ENCODE data around the gene MDM2.
"Not testable (repeated sequence)": the region's sequence is repeated elsewhere in the genome, so short reads cannot be mapped to it uniquely, and the experiment has no call there.

MDM2 gene

GRCh38 chr12:68786929-68787328 lies 21.0 kb upstream of the MDM2 start:
- DNase-seq: no peak

DNA sequence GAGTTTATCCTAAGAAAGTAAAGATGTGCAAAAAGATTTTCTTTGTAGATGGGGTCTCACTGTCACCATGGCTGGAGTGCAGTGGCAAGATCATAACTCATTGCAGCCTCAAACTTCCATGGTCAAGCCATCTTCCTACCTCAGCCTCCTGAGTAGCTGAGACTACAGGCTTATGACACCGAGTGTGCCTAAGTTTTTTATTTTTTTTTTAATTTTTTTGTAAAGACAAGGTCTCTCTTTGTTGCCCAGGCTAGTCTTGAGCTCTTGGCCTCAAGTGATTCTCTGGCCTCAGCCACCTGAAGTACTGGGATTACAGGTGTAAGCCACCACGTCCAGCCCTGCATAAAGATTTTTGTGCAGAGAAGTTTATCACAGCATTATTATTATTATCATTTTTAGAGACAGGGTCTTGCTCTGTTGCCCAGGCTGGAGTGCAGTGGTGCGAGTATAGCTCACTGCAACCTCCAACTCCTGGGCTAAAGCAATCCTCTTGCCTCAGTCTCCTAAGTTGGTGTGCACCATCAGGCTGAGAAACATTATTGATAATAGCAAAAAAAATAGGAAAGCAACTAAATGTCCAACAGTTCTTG lies 19.3 kb upstream of the MDM2 start:
- no peak for DNase-seq

GRCh38 chr12:68789144-68789878 lies 18.7 kb upstream of the MDM2 start:
- DNase-seq: no peak

DNA sequence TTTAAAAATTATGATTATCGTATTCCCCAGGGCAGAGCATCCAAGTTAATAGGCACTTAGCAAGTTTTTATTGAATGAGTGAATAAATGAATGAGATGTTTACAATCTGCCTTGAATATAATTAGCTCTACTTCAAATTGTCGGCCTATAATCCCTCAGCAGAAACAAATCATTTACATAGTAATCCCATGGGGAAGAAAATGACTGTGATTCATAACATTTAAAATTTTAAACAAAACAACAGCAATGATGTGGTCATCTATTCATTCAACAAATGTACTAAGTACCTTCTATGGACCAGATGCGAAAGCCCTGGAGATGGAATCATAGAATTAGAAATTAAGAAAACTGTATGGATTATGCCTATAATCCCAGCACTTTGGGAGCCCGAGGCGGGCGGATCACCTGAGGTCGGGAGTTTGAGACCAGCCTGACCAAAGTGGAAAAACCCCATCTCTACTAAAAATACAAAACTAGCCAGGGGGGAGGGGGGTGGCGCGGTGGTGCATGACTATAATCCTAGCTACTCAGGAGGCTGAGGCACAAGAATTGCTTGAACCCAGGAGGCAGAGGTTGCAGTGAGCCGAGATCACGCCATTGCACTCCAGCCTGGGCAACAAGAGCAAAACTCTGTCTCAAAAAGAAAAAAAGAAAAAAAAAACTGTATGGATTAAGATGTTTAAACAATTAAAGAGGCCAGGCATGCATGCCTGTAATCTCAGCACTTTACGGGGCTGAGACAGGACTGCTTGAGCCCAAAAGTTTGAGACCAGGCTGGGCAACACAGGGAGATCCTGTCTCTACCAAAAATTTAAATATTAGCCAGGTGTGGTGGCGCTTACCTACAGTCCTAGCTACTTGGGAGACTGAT lies 17.7 kb upstream of the MDM2 start:
- no peak for DNase-seq

- DNase-seq: no peak
Observed at GRCh38 chr12:68790952-68791234, 17.1 kb upstream of the MDM2 start.

DNA sequence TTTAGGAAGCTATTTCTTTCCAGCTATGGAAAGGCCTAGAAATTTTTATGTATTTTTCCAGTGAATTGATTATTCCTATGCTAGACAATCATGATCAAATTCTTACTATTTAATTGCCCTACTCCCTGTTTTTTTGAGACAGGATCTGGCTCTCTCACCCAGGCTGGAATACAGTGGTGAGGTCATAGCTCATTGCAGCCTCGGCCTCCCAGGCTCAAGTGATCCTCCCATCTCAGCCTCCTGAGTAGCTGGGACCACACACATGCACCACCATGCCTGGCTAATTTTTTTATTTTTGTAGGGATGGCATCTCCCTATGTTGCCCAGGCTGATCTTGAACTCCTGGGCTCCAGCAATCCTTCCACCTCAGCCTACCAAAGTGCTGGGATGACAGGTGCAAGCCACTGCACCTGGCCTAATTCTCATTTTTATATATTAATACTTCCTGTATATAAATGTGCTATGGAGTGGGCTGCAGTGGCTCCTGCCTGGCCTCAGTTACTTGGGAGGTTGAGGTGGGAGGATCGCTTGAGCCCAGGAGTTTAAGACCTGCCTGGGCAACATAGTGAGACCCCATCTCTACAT lies 16.0 kb upstream of the MDM2 start:
- no peak for DNase-seq

DNA sequence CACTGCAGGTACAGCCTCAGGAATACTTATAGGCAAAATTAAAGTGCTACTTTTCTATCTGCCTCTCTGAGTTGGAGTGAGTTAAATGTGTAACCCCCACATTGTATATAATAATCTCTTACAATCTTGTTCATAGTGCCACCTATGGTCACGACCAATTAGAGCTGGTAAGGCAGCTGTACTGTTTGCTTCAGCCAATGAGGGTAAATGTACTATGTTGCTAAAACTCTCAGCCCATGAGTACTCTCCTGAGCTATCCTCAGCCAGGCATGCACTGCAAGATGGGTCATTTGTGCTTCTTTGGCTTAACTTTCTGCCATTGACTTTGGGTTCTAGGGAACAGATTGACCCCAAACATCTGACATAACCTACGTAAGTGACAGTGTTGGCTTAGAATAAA lies 15.0 kb upstream of the MDM2 start:
- DNase-seq: no peak

DNA sequence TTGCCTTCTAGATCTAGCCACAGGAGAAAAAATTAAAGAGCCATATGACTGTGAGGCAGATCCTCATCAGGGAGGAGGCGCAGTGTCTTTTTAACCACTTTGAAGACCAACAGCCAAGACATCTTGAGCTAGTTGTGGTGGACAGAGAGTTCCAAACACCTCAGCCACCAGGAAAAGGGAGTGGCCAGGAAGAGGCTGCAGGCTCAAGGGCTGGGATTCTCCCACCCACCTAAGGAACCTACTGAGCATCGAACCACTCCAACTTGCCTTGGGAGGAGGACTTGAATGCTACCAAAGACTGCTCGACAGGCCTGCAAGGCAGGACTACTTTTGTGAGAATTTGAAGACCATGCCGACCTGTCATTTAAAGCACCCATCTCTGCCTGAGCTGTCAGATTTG lies 14.5 kb upstream of the MDM2 start:
- DNase-seq: no peak

DNA sequence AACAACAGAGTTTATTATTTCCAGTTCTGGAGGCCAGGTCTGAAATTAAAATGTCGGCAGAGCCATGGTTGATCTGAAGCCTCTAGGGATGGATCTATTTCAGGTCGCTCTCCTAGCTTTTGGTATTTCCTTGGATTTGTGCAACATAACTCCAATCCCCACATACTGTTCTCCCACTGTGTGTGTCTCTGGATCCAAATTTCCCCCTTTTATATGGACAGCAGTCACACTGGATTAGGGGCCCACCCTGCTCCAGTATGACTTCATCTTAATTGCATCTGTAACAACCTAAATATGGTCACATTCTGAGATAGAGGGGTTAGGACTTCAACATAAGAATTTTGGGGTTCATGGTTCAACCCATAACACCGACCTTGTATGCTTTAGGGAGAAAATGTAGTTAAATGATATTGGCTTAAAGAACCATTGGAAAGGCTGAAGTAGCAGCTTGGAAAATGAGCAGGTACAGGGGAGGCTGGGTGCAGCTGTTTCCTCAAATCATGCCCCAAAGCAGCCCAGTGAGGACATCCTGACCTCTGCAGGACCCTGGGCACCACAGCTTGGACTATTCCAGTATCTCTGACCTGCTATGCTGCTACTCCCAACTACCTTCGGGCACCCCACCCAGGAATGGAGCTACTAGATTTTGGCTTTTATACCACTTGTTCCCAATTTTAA lies 13.9 kb upstream of the MDM2 start:
- no peak for DNase-seq

DNA sequence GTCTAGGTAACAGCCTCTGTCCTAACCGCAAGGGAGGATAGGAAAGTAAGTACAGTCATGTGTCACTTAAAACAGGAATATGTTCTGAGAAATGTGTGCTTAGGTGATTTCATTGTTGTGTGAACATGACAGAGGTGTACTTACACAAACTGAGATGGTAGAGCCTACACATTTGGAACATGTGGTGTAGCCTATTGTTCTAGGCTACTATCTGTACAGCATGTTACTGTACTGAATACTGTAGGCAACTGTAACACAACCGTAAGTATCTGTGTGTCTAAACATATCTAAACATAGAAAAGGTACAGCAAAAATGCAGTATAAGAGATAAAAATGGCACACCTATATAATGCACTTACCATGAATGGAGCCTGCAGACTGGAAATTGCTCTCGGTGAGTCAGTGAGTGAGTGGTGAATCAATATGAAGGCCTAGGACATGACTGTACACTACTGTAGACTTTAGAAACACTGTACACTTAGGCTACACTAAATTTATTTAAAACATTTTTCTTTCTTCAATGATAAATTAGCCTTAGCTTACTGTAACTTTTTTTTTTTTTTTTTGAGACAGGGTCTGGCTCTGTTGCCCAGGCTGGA lies 13.2 kb upstream of the MDM2 start:
- no peak for DNase-seq

- no peak for DNase-seq
Observed at GRCh38 chr12:68796399-68796798, 11.6 kb upstream of the MDM2 start.

GRCh38 chr12:68798882-68799234 lies 9.1 kb upstream of the MDM2 start:
- DNase-seq: no peak

DNA sequence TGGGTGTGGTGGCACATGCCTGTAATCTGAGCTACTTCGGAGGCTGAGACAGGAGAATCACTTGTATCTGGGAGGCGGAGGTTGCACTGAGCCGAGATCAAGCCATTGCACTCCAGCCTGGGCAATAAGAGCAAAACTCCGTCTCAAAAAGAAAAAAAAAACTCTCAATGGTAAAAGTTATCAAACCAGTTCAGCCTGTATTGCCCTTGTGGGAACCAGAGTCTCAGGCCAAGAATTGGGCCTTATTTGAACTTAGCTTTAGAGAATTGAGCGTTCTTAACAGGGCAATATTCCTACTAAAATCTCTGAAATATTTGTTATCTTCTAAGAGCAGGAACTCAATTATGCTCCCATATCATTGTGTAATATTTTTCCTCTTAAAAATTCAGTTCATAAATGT lies 7.7 kb upstream of the MDM2 start:
- DNase-seq: no peak

DNA sequence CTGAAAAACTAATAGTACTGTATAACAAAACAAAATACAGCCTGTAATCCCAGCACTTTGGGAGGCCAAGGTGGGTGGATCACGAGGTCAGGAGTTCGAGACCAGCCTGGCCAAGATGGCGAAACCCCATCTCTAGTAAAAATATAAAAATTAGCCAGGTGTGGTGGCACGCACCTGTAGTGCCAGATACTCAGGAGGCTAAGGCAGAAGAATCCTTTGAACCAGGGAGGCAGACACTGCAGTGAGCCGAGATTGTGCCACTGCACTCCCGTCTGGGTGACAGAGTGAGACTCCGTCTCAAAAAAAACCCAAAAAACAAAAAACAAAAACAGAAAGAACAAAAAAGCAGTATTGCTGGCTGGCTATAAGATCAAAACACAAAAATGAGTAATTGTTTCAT lies 6.9 kb upstream of the MDM2 start:
- DNase-seq: not testable (repeated sequence)

DNA sequence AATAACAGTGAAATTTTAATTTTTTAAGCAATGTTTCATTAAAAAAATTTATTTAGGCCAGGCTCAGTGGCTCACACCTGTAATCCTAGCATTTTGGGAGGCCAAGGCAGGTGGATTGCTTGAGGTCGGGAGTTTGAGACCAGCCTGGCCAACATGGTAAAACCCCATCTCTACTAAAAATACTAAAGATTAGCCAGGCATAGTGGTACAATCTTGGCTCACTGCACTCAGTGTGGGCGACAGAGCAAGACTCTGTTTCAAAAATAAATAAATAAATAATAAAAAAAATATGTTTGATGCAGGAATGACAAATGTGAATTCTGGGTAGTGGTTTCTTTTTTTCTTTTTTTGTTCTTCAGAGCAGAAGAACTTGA lies 5.6 kb upstream of the MDM2 start:
- DNase-seq: not testable (repeated sequence)

DNA sequence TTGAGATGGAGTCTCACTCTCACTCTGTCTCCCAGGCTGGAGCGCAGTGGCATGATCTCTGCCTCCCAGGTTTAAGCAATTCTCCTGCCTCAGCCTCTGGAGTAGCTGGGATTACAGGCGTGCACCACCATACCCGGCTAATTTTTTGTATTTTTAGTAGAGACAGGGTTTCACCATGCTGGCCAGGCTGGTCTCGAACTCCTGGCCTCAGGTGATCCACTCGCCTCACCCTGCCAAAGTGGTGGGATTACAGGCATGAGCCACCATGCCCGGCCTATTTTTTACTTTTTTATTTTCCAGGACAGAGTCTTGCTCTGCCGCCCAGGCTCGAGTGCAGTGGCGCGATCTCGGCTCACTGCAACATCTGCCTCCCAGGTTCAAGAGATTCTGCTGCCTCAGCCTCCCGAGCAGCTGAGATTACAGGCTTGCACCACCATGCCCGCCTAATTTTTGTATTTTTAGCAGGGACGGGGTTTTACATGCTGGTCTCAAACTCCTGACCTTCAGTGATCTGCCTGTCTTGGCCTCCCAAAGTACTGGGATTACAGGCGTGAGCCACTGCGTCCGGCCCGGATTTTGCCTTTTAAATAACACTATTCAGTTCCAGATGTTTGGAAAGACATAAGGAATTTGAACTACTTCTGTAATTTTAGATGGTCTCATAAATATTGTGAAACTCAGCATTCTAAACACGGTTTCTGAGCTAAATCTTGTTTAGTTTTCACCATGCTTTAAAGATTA lies 4.9 kb upstream of the MDM2 start:
- DNase-seq: not testable (repeated sequence)

DNA sequence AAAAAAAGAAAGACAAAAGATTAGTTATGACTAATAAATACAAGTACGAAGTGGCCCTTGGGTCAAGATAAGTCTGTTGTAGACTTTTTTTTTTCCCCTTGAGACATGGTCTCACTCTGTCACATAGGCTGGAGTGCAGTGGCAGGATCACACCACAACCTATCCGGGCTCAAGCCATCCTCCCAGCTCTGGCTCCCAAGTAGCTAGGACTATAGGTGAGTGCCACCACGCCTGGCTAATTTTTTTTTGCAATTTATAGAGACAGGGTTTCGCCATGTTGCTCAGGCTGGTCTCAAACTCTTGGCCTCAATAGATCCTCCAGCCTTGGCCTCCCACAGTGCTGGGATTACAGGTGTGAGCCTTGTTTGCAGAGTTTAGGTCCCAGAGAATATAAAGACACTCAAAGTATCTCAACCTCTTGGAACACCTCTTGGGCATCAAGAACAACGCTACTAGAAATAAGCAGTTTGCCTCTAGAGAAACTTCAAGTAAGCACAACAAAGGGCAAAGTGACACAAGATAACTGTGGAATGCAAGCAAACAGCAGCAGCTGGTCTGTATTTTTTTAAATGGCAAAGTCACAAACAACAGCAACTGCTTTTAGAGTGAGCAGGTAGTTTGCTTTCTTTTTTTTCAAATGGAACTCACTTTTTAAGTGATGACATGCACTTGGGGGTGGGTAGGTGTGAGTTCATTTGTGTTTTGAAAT lies 3.9 kb upstream of the MDM2 start:
- DNase-seq: no peak

DNA sequence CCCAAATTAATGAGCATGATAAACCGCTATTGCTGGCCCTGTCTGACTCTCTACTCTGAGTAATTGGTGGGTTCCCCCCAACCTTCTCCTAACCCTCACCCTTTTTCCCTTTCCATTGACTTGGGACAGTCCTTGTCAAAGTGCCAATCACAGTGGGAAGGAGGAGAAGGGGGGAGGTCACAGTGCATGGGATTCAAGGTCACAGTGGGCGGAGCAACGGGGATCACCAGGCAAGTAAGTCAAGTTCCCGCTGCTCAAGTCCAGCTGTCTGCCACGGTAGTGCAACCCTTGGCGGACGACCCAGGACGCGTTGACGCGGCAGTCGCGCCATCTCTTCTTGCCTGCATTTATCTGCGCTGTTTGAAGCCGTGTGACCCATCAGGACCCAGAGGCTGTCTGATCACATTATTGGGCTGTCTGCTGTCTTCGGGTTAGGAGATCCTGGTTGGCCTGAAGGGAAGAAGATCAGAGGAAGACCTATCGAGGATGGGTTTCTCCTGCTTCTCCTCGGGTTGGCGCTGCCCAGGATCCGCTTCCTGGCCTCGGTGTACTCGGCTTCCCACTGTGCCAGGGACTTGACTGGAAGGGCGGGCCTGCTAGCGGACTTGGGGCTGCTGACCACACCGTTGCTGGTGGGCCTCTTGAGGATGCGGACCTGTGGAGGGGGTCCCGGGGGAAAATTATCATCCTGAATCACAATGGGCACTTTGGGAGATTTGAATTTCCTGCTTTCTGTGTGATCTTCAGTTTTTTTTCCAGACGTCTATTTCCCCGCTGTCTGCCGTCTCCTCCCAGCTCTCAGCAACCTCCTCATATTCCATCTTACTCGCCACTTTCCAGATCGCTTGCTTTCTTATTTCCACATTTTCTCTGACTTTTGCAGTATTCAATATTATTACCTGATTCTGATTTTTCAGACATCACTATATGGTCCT lies 3.1 kb upstream of the MDM2 start:
- DNase-seq: no peak

- no peak for DNase-seq
Observed at GRCh38 chr12:68805592-68806120, 2.3 kb upstream of the MDM2 start.
